Activated T-helper 17 cell treated with anti-CD3 and anti-CD28 coated beads, Interleukin-2, amount 50 U/mL, for 72 hours (primary cell): Measurements from ENCODE around the gene DNER. TPM values are rescaled to one million over a fixed set of nuclear protein-coding genes. Genes with fewer than 3 reads are reported as not detected.

Source experiments
- ATAC-seq: fragments of 150-1000 bp; cut with Tn5 transposase; replicated peaks from 2 replicates; pipeline ENCODE4 v1.10.0; 2021; ENCODE audit warnings: mild to moderate bottlenecking, moderate library complexity
- H3K27ac Mint-ChIP-seq: one replicate; pipeline ENCODE4 v1.8.0; 2022; ENCODE audit warnings: mixed read lengths
- H3K27me3 Mint-ChIP-seq: one replicate; pipeline ENCODE4 v1.8.0; 2022; ENCODE audit warnings: mixed read lengths
- H3K36me3 Mint-ChIP-seq: one replicate; pipeline ENCODE4 v1.8.0; 2022; ENCODE audit warnings: low read depth, mild to moderate bottlenecking, mixed read lengths
- H3K4me1 Mint-ChIP-seq: one replicate; pipeline ENCODE4 v1.8.0; 2022; ENCODE audit warnings: mixed read lengths
- H3K4me3 Mint-ChIP-seq: one replicate; pipeline ENCODE4 v1.8.0; 2022; ENCODE audit warnings: mild to moderate bottlenecking, mixed read lengths
- H3K9me3 Mint-ChIP-seq: one replicate; pipeline ENCODE4 v1.8.0; 2022; ENCODE audit warnings: mixed read lengths
- total RNA-seq, 2 donors: library from RNA; stranded (reverse); gene quantifications; one replicate each; pipeline ENCODE4 v1.2.3, GENCODE V29; 2022

The DNER gene
- total RNA-seq, 2 donors from 2014 or later, result not detected

DNA sequence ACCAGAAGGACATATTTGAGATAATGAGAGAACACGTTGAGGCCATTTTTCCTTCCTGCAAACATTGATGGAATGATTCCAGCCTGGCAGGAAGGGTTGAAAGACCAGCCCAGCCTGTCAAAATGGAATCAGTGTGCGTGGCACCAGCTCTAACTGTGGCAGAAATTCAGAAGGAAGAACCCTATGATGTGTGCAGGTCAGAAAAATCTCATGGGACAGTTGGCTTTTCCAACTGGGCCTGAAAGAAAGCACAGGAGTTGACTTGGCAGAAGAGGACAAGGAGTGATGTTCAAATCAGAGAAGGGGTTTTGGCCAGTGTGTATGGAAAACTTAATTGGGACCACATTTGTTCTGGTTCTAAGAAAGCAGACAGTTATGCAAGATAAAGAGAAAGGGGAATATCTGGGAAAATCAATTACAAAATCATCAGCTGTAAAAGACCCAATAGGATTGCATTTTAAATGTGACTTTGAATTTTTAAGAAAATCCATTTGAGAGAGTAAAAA is 250.5 kb downstream of the DNER start:
- Mint-ChIP-seq H3K36me3 (no peaks in the 10 kb centered on the region), H3K4me1 (no peaks in the 10 kb centered on the region), H3K4me3 (no peak overlapping the region), H3K27ac (no peak overlapping the region), H3K9me3 (peaks cover 3% of the 10 kb centered on the region), H3K27me3 (peaks cover 3% of the 10 kb centered on the region)
- no peak for ATAC-seq

DNA sequence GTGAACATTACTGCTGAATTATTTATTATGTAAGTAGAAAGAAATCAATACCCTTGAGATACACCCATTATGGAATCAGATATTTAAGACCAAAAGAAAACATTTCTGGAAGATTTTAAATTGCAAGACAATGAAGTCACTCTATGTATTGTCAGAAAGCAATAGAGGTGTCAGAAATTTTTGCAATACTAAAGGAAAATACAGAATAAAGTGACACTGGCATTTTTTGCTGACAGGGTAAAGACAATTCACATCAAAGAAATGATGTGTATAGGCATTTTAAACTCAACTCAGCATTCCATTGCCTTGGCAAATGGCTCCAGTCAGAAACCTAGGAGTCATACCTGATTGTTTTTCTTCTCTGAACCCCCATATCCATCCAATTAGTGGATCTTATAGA is 252.2 kb downstream of the DNER start:
- ATAC-seq, result no peak
- no peak overlapping the region for H3K4me3 Mint-ChIP-seq
- H3K4me1 Mint-ChIP-seq, result no peaks in the 10 kb centered on the region
- peaks cover 3% of the 10 kb centered on the region for H3K9me3 Mint-ChIP-seq
- H3K27ac Mint-ChIP-seq, result no peak overlapping the region
- H3K36me3 Mint-ChIP-seq, result no peaks in the 10 kb centered on the region
- H3K27me3 Mint-ChIP-seq, result peaks cover 3% of the 10 kb centered on the region

DNA sequence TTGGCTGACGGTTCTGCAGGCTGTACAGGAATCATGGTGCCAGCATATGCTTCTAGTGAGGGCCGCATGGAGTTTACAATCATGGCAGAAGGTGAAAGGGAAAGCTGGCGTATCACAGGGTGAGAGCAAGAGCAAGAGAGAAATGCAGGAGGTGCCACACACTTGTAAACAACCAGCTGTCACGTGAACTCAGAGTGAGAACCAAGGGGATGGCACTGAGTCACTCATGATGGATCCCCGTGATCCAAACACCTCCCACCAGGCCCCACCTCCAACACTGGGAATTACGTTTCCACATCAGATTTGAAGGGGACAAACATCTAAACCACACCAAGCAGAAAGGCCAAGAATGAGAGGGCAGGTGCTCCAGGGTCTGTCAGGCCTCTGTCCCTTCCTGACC is 258.3 kb downstream of the DNER start:
- no peak overlapping the region for H3K27ac Mint-ChIP-seq
- H3K27me3 Mint-ChIP-seq, result peaks cover 4% of the 10 kb centered on the region
- H3K9me3 Mint-ChIP-seq, result no peaks in the 10 kb centered on the region
- no peaks in the 10 kb centered on the region for H3K4me1 Mint-ChIP-seq
- ATAC-seq, result no peak
- no peak overlapping the region for H3K4me3 Mint-ChIP-seq
- H3K36me3 Mint-ChIP-seq, result no peaks in the 10 kb centered on the region

DNA sequence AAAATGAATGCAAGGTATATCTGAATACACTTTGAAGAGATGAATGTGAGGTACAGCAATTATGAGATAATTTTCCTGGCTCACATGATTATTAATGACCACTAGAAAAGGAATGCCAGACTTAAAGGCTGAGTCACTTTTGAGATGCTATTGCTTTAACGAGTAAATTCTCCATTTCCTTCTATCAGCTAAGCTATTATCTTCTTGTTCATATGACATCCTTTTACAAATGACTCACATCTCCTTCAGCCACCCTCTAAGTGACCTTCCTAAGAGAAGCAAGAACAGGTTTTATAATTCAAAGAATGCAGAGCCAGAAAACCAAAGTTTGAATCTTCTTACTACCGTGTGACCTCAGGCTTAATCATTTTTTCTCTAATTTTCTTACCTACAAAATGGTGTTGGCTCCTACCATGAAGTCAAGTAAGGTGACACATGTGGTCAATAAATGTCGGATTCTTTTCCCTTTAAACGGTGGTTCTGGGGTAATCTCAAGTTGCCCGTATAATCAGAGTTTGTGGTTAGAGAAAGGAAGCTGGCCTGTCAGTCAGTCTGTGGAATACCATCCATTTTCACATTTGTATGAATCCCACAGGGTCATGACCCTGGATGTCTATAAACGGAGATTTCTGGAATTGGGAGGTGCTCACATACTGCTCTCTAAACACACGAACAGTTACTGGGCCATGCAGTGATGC is 259.3 kb downstream of the DNER start:
- Mint-ChIP-seq H3K27me3 (peaks cover 4% of the 10 kb centered on the region), H3K27ac (no peak overlapping the region), H3K4me1 (no peaks in the 10 kb centered on the region), H3K4me3 (no peak overlapping the region), H3K36me3 (no peaks in the 10 kb centered on the region), H3K9me3 (no peaks in the 10 kb centered on the region)
- no peak for ATAC-seq

DNA sequence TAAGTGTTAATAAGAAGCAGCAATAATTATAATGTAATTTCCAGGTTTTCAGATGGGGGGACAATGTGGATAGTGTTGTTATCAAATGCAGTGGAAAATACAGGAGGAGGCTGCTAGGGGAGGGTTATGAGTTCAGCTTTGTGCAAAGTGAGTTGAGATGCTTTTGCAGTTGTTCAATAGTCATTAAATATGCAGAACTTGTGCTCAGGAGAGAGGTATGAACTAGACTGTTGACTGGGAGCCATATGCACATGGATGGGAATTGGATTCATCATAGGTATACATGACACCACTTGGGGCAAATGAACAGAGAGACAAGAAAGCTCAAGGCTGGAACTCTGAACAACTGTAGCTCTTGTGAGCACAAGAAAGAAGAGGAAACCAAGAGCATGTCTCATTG is 261.1 kb downstream of the DNER start:
- Mint-ChIP-seq H3K4me3 (no peak overlapping the region), H3K36me3 (no peaks in the 10 kb centered on the region), H3K4me1 (no peaks in the 10 kb centered on the region), H3K27me3 (peaks cover 4% of the 10 kb centered on the region), H3K9me3 (no peaks in the 10 kb centered on the region), H3K27ac (no peak overlapping the region)
- ATAC-seq, result no peak

DNA sequence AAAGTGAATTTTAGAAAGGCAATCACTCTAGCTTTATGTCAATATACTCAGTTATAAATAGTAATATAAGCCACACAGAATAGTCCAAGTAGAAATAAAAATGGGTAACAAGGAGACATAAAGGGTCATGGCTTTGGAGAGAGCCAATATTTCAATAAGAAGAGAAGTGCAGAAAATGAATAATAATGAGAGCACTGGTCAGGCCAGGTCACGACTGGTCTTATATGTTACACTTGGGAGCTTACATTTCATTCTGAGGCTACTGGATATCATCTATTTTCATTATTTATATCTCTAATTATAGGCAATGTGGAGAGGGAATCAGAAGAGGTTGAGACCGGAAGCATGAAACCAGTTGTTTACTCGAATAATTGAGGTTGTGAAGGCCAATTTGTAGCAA is 262.5 kb downstream of the DNER start:
- Mint-ChIP-seq H3K27me3 (peaks cover 7% of the 10 kb centered on the region), H3K4me3 (no peak overlapping the region), H3K9me3 (no peaks in the 10 kb centered on the region), H3K27ac (no peak overlapping the region), H3K36me3 (no peaks in the 10 kb centered on the region), H3K4me1 (no peaks in the 10 kb centered on the region)
- no peak for ATAC-seq

DNA sequence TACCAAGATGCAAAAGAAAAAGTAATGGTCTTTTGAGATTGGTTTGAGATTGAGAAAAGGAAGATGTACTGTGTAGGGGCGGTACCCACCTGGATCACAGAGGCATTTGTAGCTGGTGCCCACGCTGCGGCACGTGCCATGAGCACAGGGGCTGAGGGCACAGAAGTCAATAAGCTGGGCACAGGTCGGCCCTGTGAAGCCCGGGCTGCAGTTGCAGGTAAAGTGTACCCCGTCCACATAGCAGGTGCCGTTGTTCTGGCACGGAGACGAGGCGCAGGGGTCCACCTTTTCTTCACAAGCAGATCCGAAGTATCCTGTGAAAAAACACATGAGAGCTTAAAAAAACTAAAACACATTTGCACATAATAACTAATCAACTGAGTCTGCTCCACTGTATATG is 267.1 kb downstream of the DNER start:
- Mint-ChIP-seq H3K36me3 (no peaks in the 10 kb centered on the region), H3K27ac (no peak overlapping the region), H3K27me3 (peaks cover 7% of the 10 kb centered on the region), H3K9me3 (no peaks in the 10 kb centered on the region), H3K4me1 (no peaks in the 10 kb centered on the region), H3K4me3 (no peak overlapping the region)
- no peak for ATAC-seq

DNA sequence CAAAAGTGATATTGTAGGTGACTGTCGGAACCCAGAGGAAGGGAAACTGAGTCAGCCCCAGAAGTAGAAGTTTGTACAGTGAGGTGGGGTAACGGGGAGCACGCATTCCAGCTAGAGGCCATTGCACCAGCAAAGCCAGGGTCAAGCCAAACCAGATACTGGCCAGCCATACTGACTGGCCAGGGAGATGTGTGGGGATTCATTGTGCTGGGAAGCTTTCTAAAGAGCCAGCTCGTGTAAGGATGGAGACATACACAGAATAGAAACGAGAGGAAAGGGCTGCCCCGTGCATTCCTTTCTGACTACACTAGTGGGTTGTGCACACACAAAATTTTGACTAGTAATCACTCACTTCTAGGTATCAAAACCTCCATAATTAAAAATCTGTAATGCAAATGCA is 268.0 kb downstream of the DNER start:
- Mint-ChIP-seq H3K4me1 (no peaks in the 10 kb centered on the region), H3K27ac (no peak overlapping the region), H3K4me3 (no peak overlapping the region), H3K36me3 (no peaks in the 10 kb centered on the region), H3K9me3 (no peaks in the 10 kb centered on the region), H3K27me3 (peaks cover 15% of the 10 kb centered on the region)
- no peak for ATAC-seq

DNA sequence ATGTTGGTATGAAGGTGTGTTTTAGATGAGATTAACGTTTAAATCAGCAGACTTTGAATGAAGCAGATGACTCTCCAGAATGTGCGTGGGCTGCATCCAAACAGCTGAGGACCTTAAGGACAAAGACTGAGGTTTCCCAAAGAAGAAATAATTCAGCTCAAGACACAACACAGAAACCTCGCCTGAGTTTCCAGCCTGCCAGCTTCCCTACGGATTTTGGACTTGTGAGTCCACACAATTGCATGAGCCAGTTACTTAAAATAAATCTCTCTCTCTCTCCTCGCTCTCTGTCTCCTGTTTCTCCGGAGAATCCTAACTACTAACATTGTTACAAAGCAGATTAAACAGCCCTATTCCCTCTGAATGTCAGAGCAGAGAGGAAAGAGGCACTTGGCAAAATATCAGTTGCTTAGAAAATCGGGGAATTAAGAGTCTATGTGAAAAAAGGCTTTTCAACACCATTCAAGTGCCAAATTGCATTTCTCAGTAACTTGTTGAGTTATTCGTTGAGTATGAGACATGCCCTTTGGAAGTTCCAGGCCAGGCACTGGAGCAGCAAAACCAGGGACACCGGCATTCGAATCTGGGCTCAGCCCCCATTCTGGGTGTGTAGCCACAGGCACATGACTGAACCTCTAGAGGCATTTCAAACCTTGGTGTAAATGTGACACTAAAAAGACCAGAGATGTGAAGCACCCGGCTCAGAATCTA is 268.7 kb downstream of the DNER start:
- H3K4me1 Mint-ChIP-seq, result no peaks in the 10 kb centered on the region
- no peak overlapping the region for H3K4me3 Mint-ChIP-seq
- no peaks in the 10 kb centered on the region for H3K36me3 Mint-ChIP-seq
- H3K27ac Mint-ChIP-seq, result no peak overlapping the region
- no peak for ATAC-seq
- H3K9me3 Mint-ChIP-seq, result peaks cover 3% of the 10 kb centered on the region
- peaks cover 21% of the 10 kb centered on the region for H3K27me3 Mint-ChIP-seq

DNA sequence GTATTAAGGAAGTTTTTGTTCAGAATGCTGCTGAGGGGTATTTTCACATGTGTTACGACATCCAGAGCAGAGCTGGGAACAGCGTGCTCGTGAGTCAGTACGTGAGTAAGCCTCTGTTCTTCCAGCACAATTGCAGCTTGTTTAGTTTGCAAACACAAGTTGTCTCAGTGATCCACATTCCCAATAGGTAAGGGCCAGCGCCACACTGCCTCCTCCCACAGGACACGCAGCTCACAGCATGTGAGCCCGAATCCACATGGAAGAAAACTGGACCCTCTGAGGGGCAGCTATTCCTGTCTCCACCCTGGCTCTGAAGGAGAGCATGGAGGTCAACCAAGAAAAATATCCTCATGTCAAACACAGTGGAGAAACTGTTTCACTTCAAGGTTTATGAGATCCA is 269.3 kb downstream of the DNER start:
- H3K36me3 Mint-ChIP-seq, result no peaks in the 10 kb centered on the region
- no peak overlapping the region for H3K27ac Mint-ChIP-seq
- no peaks in the 10 kb centered on the region for H3K4me1 Mint-ChIP-seq
- no peak overlapping the region for H3K4me3 Mint-ChIP-seq
- H3K9me3 Mint-ChIP-seq, result peaks cover 5% of the 10 kb centered on the region
- ATAC-seq, result no peak
- peaks cover 28% of the 10 kb centered on the region for H3K27me3 Mint-ChIP-seq

DNA sequence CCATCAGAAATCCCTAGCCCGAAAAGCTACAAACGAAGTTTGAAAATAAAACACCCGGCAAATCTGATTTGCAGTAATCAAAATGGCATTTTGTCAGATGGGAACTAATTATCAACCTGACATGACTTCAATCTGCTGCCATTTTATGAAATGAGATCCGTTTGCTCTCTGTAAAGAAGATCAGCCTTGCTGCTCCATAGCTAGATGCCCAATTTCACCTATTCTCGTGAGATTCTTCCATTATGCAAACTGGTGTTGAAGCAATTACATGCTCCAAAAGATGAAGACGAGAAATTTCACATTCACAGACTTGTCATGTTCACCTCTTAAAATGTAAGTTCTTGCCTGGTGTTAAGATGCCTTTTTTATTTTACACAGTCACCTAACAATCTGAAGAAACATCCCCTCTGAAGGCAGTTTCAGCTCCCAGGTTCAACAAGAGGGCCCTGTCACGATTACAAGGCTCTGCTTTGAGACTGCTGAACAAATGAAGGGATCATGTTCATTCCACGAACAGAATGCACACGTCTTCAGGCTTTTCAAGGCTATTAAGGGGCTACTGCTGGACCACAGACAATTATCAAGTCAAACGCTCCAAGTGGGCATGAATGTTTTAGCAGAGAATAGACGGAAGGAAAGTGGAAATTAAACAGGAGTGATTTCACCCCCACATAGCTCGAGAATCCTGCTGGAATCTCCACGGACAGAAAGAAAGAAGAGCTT is 270.6 kb downstream of the DNER start:
- no peaks in the 10 kb centered on the region for H3K36me3 Mint-ChIP-seq
- H3K27ac Mint-ChIP-seq, result no peak overlapping the region
- no peak for ATAC-seq
- no peaks in the 10 kb centered on the region for H3K4me1 Mint-ChIP-seq
- peaks cover 28% of the 10 kb centered on the region for H3K27me3 Mint-ChIP-seq
- H3K4me3 Mint-ChIP-seq, result no peak overlapping the region
- H3K9me3 Mint-ChIP-seq, result peaks cover 5% of the 10 kb centered on the region

DNA sequence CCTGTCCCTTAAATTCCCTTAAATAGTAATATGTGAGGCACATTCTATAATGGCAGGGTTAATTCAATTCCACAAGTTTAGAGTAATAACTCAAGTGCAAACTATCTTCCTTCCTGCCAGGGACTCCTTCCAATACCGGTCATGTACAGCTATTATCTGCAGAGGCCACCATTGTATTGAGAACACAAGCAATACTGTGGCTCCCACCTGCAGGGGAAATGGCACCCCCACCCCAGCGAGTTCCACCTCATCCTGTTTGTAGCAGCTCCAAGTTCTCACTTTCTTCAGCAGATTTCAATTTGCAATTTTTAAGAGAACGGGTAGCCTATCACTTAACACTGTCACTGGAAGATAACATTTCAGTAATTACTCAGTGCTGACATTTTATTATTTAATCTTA is 271.2 kb downstream of the DNER start:
- H3K9me3 Mint-ChIP-seq, result peaks cover 5% of the 10 kb centered on the region
- no peaks in the 10 kb centered on the region for H3K4me1 Mint-ChIP-seq
- no peak for ATAC-seq
- peaks cover 27% of the 10 kb centered on the region for H3K27me3 Mint-ChIP-seq
- H3K36me3 Mint-ChIP-seq, result no peaks in the 10 kb centered on the region
- H3K4me3 Mint-ChIP-seq, result no peak overlapping the region
- H3K27ac Mint-ChIP-seq, result no peak overlapping the region

DNA sequence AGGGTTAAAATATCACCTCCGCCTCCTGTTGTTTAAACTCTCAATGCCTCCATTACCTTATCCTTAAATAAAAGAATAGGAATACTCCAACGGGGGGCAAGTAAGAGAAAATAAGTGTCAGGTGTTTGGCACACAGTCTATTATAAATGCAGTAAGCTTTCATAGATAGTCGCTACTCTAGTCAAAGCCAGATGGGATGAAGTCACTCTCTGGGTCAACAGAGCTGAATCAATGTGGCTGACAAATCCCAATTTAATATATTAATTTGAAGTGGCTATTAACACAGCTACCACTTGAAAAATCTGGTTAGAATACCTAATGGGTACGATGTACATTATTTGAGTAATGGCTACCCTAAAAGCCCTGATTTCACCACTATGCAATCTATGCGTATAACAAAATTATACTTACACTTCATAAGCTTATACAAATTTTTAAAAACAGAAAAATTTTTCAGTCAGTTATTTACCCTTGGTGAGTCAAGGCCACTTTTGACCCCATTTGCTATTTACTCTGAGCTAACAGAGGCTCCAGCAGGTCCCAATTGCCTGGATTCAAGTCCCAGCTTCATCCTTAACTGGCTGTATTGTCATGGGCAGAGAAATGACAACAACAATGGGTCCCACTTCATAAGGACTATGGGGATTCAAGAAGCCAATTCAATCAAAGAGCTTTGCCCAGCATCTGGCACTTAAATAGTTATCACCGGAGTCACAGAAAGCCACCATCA is 275.8 kb downstream of the DNER start:
- Mint-ChIP-seq H3K9me3 (peaks cover 5% of the 10 kb centered on the region), H3K36me3 (no peaks in the 10 kb centered on the region), H3K27ac (no peak overlapping the region), H3K4me3 (no peak overlapping the region), H3K27me3 (peaks cover 20% of the 10 kb centered on the region), H3K4me1 (no peaks in the 10 kb centered on the region)
- no peak for ATAC-seq

DNA sequence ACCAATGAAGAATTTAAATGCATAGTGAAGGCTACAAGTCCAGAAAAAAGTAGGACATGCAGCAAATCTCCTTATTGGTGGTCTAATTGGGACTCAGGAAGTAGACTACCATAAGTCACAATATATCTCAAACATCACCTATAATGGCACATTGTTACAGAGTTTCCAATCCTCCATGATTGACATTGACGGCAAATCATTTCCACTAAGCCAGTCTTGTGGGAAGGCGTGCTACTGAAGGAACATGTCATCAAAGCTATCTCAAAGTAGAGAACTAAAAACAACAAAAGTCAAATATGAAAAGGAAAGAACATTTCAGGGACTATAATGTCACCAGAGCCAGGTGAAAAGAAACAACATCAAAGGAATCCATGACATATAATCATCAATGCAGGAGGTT is 276.9 kb downstream of the DNER start:
- peaks cover 20% of the 10 kb centered on the region for H3K27me3 Mint-ChIP-seq
- no peak overlapping the region for H3K27ac Mint-ChIP-seq
- ATAC-seq, result no peak
- no peaks in the 10 kb centered on the region for H3K4me1 Mint-ChIP-seq
- H3K36me3 Mint-ChIP-seq, result no peaks in the 10 kb centered on the region
- no peak overlapping the region for H3K4me3 Mint-ChIP-seq
- peaks cover 5% of the 10 kb centered on the region for H3K9me3 Mint-ChIP-seq
